Medulla oblongata (tissue), 1 donor: Measurements from ENCODE around the gene PLXDC1.
"Not testable (repeated sequence)": the region's sequence is repeated elsewhere in the genome, so short reads cannot be mapped to it uniquely, and the experiment has no call there.

Experiments
- DNase-seq: peaks from one replicate; pipeline ENCODE4 v3.0.0-alpha.2; 2015; ENCODE audit errors: extremely low spot score

The PLXDC1 gene

GRCh38 chr17:39181303-39181702 lies 29.9 kb upstream of the PLXDC1 start:
- DNase-seq = no peak

GRCh38 chr17:39178536-39178935 lies 27.1 kb upstream of the PLXDC1 start:
- DNase-seq = no peak

- DNase-seq = no peak
Observed at GRCh38 chr17:39177256-39177655, 25.8 kb upstream of the PLXDC1 start.

GRCh38 chr17:39175695-39176093 lies 24.3 kb upstream of the PLXDC1 start:
- DNase-seq = no peak

GRCh38 chr17:39174920-39175694 lies 23.7 kb upstream of the PLXDC1 start:
- DNase-seq = peak; percentile 80

GRCh38 chr17:39173526-39174274 lies 22.3 kb upstream of the PLXDC1 start:
- no peak for DNase-seq

GRCh38 chr17:39173080-39173479 lies 21.6 kb upstream of the PLXDC1 start:
- no peak for DNase-seq

GRCh38 chr17:39171933-39172332 lies 20.5 kb upstream of the PLXDC1 start:
- DNase-seq = no peak

GRCh38 chr17:39170558-39170957 lies 19.1 kb upstream of the PLXDC1 start:
- DNase-seq = no peak

- no peak for DNase-seq
Observed at GRCh38 chr17:39170109-39170508, 18.7 kb upstream of the PLXDC1 start.

- DNase-seq = no peak
Observed at GRCh38 chr17:39169518-39169917, 18.1 kb upstream of the PLXDC1 start.

- DNase-seq = no peak
Observed at GRCh38 chr17:39169101-39169500, 17.7 kb upstream of the PLXDC1 start.

GRCh38 chr17:39168503-39168902 lies 17.1 kb upstream of the PLXDC1 start:
- DNase-seq = not testable (repeated sequence)

- peak; percentile 80 for DNase-seq
Observed at GRCh38 chr17:39167476-39167875, 16.0 kb upstream of the PLXDC1 start.

- no peak for DNase-seq
Observed at GRCh38 chr17:39166437-39167335, 15.2 kb upstream of the PLXDC1 start.

- no peak for DNase-seq
Observed at GRCh38 chr17:39165841-39166349, 14.5 kb upstream of the PLXDC1 start, which contains the start of gene ARL5C. ARL5C (minus strand) TSS chr17:39166161; CDS start chr17:39165760, 401 bp downstream.

GRCh38 chr17:39165178-39165840 lies 13.9 kb upstream of the PLXDC1 start:
- no peak for DNase-seq

GRCh38 chr17:39164675-39165143 lies 13.3 kb upstream of the PLXDC1 start:
- peak; percentile 85 for DNase-seq

- DNase-seq = no peak
Observed at GRCh38 chr17:39161962-39162361, 10.5 kb upstream of the PLXDC1 start.

GRCh38 chr17:39158623-39159022 lies 7.2 kb upstream of the PLXDC1 start:
- DNase-seq = no peak

GRCh38 chr17:39156491-39156890 lies 5.1 kb upstream of the PLXDC1 start:
- DNase-seq = no peak
